Measurements from ENCODE around the gene CDON. TPM values are rescaled to one million over a fixed set of nuclear protein-coding genes. Genes with fewer than 3 reads are reported as not detected.
A peak's percentile ranks its signal among the peaks of the same experiment; 100 is the strongest.

Gene CDON
- total and polyA plus RNA-seq, 2 of the 13 experiments (the other 11 are each of a cell fraction or from before 2014, with no cell fraction given), result 9.6 to 12.8 TPM

GRCh38 chr11:126062679-126063506 is at the start of gene CDON (continued):
- TF ChIP-seq GRHL1 (CRISPR knock-in tag; conservative IDR thresholded peaks at IDR 0.05) (no peak), HNF4A (CRISPR knock-in tag; IDR thresholded peaks at IDR 0.05) (no peak), RBFOX2 (IDR thresholded peaks at IDR 0.05; ENCODE audit: low read depth, low read length) (peak; percentile 71), KDM2A (CRISPR knock-in tag; IDR thresholded peaks at IDR 0.05; ENCODE audit: borderline replicate concordance, low read depth) (0 out of 2 replicates have a peak, but pooled peaks have one; percentile 48), MXD1 (CRISPR knock-in tag; IDR thresholded peaks at IDR 0.05) (no peak), ISX (CRISPR knock-in tag; conservative IDR thresholded peaks at IDR 0.05) (no peak), GABPB1 (CRISPR knock-in tag; IDR thresholded peaks at IDR 0.05) (peak; percentile 67; the same call in 1 of the 2 replicates)
- TF ChIP-seq, protein P1, sequence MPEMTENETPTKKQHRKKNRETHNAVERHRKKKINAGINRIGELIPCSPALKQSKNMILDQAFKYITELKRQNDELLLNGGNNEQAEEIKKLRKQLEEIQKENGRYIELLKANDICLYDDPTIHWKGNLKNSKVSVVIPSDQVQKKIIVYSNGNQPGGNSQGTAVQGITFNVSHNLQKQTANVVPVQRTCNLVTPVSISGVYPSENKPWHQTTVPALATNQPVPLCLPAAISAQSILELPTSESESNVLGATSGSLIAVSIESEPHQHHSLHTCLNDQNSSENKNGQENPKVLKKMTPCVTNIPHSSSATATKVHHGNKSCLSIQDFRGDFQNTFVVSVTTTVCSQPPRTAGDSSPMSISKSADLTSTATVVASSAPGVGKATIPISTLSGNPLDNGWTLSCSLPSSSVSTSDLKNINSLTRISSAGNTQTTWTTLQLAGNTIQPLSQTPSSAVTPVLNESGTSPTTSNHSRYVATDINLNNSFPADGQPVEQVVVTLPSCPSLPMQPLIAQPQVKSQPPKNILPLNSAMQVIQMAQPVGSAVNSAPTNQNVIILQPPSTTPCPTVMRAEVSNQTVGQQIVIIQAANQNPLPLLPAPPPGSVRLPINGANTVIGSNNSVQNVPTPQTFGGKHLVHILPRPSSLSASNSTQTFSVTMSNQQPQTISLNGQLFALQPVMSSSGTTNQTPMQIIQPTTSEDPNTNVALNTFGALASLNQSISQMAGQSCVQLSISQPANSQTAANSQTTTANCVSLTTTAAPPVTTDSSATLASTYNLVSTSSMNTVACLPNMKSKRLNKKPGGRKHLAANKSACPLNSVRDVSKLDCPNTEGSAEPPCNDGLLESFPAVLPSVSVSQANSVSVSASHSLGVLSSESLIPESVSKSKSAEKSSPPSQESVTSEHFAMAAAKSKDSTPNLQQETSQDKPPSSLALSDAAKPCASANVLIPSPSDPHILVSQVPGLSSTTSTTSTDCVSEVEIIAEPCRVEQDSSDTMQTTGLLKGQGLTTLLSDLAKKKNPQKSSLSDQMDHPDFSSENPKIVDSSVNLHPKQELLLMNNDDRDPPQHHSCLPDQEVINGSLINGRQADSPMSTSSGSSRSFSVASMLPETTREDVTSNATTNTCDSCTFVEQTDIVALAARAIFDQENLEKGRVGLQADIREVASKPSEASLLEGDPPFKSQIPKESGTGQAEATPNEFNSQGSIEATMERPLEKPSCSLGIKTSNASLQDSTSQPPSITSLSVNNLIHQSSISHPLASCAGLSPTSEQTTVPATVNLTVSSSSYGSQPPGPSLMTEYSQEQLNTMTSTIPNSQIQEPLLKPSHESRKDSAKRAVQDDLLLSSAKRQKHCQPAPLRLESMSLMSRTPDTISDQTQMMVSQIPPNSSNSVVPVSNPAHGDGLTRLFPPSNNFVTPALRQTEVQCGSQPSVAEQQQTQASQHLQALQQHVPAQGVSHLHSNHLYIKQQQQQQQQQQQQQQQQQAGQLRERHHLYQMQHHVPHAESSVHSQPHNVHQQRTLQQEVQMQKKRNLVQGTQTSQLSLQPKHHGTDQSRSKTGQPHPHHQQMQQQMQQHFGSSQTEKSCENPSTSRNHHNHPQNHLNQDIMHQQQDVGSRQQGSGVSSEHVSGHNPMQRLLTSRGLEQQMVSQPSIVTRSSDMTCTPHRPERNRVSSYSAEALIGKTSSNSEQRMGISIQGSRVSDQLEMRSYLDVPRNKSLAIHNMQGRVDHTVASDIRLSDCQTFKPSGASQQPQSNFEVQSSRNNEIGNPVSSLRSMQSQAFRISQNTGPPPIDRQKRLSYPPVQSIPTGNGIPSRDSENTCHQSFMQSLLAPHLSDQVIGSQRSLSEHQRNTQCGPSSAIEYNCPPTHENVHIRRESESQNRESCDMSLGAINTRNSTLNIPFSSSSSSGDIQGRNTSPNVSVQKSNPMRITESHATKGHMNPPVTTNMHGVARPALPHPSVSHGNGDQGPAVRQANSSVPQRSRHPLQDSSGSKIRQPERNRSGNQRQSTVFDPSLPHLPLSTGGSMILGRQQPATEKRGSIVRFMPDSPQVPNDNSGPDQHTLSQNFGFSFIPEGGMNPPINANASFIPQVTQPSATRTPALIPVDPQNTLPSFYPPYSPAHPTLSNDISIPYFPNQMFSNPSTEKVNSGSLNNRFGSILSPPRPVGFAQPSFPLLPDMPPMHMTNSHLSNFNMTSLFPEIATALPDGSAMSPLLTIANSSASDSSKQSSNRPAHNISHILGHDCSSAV (CRISPR knock-in tag; IDR thresholded peaks at IDR 0.05; ENCODE audit: borderline replicate concordance), result no peak
- TF ChIP-seq, protein P2, sequence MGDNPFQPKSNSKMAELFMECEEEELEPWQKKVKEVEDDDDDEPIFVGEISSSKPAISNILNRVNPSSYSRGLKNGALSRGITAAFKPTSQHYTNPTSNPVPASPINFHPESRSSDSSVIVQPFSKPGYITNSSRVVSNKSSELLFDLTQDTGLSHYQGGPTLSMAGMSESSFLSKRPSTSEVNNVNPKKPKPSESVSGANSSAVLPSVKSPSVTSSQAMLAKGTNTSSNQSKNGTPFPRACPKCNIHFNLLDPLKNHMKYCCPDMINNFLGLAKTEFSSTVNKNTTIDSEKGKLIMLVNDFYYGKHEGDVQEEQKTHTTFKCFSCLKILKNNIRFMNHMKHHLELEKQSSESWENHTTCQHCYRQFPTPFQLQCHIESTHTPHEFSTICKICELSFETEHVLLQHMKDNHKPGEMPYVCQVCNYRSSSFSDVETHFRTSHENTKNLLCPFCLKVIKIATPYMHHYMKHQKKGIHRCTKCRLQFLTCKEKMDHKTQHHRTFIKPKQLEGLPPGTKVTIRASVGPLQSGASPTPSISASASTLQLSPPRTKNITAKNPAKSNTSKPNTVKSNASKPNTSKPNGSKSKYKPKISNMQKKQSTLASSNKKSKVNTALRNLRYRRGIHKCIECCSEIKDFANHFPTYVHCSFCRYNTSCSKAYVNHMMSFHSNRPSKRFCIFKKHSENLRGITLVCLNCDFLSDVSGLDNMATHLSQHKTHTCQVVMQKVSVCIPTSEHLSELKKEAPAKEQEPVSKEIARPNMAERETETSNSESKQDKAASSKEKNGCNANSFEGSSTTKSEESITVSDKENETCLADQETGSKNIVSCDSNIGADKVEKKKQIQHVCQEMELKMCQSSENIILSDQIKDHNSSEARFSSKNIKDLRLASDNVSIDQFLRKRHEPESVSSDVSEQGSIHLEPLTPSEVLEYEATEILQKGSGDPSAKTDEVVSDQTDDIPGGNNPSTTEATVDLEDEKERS (CRISPR knock-in tag; IDR thresholded peaks at IDR 0.05), result no peak
- TF ChIP-seq, protein P3, sequence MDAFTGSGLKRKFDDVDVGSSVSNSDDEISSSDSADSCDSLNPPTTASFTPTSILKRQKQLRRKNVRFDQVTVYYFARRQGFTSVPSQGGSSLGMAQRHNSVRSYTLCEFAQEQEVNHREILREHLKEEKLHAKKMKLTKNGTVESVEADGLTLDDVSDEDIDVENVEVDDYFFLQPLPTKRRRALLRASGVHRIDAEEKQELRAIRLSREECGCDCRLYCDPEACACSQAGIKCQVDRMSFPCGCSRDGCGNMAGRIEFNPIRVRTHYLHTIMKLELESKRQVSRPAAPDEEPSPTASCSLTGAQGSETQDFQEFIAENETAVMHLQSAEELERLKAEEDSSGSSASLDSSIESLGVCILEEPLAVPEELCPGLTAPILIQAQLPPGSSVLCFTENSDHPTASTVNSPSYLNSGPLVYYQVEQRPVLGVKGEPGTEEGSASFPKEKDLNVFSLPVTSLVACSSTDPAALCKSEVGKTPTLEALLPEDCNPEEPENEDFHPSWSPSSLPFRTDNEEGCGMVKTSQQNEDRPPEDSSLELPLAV (CRISPR knock-in tag; conservative IDR thresholded peaks at IDR 0.05; ENCODE audit: low read depth), result no peak

Data from HepG2 (cell line).